Pulmonary artery endothelial cell (primary cell): ENCODE data around the gene UBE3D. TPM values are rescaled to one million over a fixed set of nuclear protein-coding genes. Genes with fewer than 3 reads are reported as not detected.
"Not testable (repeated sequence)": the region's sequence is repeated elsewhere in the genome, so short reads cannot be mapped to it uniquely, and the experiment has no call there.

ENCODE experiments used
- DNase-seq: peaks from one replicate; pipeline ENCODE4 v3.0.0-alpha.2; 2011; ENCODE audit warnings: low read depth, low spot score
- total RNA-seq: library from RNA; depleted of rRNA; stranded (reverse); fragments of >200 nt; gene quantifications from 2 replicates; pipeline ENCODE4 v1.2.3, GENCODE V29; 2014

Gene UBE3D
- total RNA-seq, 1 donor from 2014 or later, result 5.1 TPM

DNA sequence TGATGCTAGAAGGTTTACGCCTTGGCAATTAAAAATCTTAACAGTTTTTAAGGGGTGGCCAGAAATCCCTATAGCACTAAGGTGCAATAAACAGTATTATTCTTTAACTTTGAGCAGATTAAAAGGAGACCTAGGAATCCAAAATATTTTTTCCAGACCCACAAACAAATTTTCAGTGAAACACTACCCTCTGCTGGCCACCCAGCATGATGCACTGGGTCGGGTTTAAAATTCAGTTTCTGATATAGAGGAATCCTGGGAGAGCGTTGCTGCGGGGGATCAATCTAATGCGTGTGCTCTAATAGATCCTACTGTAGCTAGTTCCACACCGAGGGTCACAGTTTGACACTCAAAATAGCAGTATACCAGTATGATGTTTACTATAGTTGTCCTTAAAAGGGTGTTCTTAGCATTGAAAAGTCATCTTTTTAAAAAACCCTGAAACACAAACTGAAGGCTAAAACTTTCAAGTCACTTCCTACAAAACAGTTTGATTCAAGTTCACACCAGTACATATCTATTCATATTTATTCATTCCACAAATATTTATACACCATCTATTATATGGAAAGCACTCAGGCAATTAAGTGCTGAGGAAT is 10.2 kb downstream of the UBE3D start:
- no peak for DNase-seq

DNA sequence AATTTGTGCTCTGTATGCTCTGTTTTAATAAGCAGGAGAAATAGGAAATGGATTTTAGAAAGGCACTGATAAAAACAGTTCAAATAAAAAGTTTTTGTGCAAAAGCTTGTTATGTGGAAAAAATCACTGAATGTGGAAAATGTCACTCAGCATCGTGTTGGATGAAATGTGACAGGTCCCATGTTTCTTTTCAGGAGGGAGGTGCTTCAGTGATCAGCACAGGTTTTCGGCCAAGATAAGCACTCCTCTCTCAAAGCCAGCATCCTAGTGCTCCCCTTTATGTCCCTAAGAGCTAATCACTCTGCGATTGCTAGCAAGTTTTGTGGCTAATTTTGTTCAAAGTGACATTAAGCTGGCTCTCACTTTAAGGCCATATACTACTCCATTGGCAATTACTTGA is 12.0 kb downstream of the UBE3D start:
- DNase-seq, result no peak

DNA sequence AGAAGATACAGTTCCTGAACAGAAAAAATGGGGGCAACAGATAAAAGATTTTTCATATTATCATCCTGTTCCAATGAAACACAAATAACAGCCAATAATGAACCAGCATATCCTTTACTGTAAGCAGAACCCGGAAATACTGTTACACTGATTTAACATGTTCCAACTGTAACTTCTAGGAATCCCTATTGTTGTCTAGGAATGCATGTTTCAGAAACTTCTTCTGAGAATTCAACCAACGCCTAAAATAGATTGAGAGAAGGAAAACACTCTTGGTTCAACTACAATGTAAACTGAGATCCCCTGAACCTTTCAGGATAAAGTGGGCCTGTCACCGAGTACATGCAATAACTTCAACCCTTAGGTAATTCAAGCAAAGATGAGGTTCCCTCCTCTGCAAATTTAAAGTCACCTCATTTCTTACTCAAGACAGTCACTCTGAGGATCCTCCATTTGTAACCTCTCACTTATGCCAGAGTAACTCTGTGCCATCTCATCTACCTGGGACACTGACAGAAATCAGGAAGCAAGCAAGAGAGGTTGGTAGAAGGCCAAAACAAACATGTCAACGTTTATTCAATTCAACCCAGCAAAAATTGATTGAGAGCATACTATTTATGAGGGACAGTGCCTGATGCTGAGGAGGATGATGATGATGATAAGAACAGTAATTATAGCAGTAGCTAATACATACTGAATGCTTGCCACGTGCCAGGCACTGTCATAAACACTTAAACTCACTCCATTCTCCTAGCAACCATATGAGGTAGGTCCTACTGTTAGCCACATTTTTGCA is 14.1 kb downstream of the UBE3D start:
- no peak for DNase-seq

DNA sequence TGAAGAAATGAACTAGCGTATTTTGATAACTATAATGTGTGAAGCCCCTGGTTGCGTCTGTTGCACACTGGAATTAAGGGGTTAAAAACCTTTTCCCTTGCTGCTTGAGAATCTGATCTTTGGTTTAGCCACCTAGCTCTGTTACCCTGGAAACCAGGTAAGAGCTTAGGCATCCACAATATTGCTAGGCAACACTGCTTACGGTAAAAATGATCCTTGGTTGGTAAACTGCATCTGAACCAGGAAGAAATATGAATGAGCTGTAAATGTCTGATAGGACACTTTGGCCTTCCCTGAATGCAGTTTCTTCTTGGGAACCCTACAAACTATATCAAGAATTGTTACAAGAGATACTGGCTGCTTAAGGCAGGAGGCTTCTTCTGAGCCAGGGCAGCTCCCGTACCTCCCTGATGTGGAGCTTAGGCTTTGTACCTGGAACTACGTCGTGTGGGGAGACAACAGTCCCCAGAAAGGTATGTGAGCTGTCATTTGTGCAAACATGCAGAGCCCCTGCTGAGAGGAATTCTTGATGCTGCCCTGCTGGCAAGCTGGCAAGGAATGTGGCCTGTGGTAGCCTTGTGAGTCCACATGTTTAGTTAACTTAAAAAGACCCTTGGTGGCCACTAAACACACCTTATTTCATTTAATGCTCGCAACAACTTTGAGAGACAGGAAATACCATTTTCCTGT is 18.4 kb downstream of the UBE3D start:
- DNase-seq, result no peak

DNA sequence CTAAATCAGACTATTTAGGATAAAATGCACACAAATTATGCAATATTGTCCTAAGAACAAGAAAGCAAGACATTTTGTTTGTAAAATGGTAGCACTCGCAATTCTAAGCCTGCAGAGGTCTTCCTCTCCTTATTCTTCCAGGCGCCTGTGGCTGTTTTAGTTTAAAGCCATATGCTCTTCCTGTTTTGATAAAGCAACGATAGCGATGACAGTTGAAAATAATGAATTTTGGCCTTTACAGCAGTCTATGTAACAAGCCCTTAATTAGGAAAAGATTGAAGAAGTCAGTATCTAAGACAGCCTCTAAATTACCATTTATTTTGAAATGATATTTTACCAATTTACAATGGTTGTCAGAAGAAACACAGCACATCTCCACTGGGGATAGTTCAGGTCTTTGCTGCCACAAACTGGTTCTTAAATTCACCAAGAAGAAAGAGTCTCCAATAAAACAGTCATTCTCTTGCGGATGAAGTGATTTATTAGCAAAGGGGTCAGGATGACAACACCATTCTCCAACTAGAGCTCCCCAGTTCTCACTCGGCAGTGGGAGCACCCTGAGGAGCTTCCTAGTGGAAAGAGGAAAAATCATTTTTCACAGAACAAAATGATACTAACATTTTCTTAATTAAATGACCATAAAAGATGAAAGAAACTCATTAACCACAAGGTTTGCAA is 21.4 kb downstream of the UBE3D start:
- DNase-seq, result no peak

DNA sequence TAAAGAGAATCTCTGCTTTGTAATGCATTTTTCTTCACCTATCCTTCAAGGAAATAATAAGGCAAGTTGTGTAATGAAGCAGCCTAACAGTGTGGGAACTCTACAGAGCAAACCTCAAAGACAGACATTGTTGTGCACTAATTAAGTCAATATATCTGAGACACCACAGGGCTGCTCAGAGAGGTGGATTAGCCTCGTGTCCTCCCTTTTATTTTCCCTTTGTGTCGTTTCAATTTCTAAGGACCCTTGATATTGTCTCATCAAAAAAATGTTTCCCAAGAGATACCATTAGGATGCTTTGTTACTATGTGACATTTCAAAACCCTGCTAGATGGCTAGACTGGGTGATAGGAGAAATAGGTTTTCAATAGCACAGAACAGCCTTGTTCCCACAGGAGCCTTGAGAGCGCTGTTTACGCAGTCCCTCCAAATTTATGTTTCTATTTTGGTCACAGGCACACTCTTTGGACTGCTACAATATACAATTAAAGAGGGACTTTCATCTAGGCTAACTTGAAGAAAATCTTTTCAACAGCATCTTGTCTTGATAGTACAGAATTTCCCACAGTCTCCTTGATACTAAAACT is 23.1 kb downstream of the UBE3D start:
- no peak for DNase-seq

DNA sequence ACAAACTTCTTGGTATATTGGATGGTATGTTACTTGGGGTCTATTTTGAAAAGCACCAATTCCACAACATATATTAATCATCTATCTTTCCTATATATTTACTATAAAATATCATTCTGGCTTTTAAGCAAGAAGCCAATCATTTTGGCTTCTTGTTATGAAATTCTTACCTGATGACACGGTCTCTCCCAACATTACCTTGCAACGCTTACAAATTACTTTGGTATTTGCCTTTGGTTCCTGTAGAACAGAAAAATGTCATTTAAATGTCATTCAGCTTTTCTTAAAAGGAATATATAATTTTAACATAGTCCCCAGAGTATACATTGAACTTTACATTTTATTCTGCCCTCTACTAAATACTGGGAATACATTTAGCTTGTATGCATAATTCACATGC is 27.4 kb downstream of the UBE3D start:
- DNase-seq, result no peak

DNA sequence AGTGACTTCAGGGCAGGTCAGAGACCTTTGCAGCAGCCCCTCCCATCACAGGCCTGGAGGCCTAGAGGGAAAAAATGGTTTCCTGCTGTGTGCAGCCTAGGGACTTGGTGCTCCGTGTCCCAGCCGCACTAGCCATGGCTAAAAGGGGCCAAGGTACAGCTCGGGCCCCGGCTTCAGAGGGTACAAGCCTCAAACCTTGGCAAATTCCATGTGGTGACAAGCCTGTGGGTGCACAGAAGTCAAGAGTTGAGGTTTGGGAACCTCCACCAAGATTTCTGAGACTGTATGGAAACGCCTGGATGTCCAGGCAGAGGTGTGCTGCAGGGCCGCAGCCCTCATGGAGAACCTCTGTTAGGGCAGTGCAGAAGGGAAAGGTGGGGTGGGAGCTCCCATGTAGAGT is 34.0 kb downstream of the UBE3D start:
- DNase-seq, result no peak

DNA sequence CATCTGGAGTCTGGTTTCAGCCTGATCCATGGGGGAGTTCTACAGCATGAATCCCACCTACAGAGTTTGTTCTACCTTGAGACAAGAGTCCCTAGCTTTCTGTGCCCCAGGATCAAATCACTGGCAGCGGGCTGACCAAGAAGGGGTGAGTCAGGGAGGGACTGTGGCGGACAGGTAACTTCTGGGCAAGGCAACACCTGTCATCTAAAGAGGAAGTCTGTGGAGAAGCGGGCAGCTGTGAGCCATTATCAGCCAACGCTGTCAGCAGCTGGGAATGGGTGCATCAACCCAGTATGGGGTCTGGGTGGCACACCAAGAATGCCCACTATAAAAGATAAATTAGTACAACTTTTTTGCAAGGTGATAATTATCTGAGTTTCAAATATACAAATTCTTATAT is 45.9 kb downstream of the UBE3D start:
- no peak for DNase-seq

DNA sequence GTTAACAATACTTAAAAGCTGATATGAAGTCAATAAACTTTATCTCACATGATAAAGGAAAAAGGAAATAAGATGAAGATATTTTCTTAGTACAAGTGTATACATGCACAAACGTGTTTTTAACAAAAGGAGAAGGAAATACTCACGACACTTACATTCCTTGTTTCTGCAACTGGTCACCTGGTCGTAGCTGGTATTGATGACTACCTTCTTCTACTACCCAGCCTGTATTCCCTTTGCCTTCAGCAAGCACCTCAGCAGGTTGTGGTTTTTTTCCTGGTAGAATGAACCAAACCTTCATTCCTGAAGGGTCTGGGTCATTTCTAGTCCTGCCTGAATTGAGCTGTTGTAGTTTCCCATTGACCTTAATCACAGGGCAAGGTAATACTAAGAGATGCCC is 54.5 kb downstream of the UBE3D start:
- DNase-seq, result not testable (repeated sequence)

DNA sequence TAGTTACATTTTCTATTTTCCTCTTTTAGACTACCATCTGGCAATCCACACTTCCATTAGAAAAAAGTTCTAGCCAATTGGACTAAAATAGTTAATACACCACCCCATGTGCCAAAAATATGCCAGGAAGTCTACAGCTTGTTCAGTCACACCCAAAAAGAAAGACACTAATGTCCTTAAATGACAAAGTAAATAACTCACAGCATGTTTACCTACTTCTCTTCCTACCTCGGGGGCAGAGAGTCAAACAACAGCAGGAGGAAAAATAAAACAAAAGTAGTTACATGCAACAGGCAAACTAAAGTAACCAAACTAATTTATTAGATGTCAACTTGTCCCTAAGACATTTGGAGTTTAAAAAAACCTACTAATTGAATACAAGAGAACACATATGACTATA is 57.0 kb downstream of the UBE3D start:
- DNase-seq, result no peak

DNA sequence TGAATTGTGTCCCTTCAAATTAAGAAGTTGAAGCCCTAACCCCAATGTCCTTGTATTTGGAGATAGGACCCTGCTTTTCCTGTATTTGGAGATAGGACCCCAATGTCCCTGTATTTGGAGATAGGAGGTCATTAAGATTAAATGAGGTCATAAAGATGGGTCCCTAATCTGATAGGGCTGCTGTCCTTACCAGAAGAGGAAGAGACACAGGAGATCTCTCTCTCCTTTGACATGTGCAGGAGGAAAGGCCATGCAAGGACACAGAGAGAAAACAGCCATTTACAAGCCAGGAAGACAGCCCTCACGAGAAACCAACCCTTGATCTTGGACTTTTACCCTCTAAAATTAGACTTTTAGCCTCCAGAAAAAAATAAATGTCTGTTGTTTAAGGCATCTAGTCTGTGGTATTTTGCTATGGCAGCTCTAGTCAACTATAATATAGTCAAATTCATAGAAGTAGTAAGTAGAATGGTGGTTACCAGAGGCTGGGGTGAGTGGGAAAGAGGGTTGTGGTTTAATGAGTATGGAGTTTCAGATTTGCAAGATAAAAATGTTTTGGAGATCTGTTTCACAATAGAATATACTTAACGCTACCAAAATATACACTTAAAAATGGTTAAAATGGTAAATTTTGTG is 59.3 kb downstream of the UBE3D start:
- DNase-seq, result no peak

DNA sequence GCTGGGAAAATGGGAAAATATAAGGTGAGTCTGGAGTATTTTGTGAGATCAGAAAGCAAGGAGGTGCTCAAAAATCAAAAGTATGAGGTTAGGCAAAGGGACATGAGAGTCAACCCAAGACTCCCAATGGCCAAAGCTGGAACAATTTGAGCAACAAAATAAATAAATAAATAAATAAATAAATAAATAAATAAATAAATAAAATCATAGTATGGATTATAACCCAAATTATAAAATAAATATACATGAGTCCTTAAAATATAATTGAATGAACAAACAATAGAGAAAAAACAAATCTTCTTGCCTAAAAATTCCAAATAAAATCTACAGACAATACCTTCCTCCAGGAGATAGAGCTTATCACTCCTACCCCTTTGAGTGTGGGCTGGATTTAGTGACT is 69.5 kb downstream of the UBE3D start:
- no peak for DNase-seq

DNA sequence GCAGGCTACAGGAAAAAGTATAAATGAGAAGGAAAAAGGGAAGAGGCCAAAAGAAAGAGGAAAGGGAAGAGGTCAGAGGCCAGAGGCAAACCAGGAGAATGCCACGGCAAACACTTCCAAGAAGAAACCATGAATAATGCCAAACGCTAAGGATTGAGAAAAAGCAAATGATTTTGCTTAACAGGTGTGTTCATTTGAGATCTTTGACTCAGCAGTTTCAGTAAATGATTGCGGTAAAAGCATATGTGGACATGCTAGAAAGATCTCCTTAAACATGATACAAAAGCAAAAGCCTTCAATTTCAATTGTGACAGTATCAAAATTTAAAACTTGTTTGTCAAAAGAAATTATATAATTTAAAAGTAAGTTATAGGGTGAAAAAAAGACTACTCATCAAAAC is 70.6 kb downstream of the UBE3D start:
- DNase-seq, result no peak

DNA sequence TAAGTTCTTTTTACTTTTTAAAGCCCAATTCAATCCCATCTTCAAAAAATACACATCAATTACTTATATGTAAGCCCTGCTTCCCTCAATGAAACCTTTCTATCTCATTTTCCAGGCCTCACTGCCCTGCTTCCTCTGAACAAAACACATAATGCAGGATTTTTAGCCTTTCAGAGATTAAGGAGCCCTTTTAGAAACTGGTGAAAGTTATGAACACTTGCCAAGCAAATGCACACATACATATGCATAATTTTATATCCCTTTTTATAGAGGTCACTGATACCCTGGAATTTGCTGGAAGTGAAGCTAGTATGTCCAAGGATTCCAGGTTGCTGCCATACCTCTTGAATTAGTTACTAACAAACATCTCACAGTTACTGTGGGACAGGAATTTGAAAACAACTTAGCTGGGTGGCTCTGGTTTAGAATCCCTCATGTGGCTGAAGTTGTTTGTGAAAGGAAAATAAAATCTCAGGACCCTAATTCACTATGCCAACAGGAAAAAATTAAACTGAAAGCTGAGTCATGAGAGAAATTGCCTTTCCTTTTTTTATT is 75.8 kb downstream of the UBE3D start:
- no peak for DNase-seq

DNA sequence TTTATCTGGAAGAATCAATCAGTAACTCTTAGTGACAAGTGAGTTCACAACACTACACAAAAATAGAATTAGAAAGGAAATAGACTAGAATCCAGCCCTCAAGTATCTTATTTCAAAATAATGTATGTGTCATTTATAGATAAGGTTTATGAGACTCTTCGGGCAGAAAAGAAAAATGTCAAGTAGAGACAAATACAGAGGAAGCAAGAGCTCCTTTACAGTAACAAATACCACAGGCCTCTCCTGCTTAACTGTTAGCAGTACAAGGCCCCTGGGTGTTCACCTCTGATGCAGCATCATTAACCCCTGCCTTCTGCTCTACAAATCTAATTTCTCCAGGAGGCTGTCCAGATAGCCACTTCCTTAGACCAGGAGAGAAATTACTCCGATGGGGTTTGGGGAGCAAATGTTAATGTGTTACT is 76.7 kb downstream of the UBE3D start:
- DNase-seq, result no peak

DNA sequence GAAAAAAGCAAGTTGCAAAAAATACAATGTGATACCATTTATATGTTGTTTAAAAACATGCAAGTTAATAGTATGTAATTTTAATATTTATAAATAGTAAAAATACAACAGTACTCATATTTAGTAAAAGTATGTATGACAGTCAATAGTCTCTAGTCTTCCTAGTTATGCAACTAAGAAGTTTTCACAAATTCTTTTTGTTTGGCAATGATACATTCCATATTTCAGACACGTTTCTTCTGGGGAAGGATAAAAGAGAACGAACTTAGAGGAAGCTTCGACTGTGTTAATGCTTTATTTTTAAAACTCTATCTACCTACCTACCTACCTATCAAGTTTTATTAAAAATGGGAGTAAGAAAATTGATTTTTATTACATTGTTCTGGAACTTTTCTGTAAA is 77.7 kb downstream of the UBE3D start:
- no peak for DNase-seq

DNA sequence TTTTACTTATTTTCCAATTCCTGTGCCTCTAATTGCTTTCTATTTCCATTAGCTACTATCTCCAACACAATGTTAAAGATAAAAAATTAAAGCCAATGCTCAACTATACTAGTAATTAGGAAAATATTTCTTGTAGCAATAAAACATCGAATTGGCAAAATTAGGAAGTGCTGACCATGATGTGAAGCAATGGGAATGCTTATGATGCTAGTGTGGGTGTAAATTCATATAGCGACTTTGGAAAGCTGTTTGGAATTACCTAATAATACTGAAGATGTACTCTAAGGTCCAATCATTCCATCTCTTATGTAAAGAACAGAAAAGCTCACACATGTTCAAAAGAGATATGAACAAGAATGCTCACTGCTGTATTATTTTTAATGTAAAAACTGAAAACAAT is 78.2 kb downstream of the UBE3D start:
- DNase-seq, result no peak

DNA sequence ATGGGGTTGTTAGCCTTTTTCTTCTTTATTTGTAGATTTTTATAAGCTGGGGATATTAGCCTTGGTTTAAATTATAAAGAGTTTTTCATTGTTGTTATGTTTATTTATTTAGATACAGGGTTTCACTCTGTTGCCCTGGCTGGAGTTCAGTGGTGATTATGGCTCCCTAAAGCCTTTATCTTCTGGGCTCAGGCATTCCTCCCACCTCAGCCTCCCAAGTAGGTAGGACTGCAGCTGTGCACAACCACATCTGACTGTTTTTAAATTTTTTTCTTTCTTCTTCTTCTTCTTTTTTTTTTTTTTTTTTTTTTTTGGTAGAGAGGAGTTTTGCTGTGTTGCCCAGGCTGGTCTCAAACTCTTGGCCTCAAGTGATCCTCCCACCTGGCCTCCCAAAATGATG is 80.9 kb downstream of the UBE3D start:
- DNase-seq, result no peak

DNA sequence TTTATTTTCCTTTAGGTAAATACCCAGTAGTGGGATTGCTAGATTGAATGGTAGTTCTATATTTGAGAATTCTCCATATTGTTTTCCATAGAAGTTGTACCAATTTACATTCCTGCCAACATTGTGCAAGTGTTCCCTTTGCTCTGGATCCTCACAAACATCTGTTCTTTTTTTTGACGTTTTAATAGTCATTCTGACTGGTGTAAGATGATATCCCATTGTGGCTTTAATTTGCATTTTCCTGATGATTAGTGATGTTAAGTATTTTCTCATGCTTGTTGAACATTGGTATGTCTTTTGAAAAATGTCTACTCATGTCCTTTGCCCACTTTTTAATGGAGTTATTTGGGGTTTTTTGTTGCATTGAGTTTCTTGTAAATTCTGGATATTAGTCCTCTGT is 85.6 kb downstream of the UBE3D start:
- no peak for DNase-seq

DNA sequence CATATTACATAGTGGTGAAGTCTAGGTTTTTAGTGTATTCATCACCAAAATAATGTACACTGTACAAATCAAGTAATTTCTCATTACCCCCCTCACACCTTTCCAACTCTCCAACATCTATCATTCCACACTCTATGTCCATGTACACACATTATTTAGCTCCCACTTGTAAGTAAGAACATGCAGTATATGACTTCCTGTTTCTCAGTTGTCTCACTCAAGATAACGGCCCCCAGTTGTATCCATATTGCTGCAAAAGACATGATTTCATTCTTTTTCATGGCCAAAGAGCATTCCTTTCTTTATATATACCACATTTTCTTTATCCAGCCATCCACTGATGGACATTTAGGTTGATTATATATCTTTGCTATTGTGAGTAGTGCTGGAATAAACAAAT is 86.0 kb downstream of the UBE3D start:
- DNase-seq, result no peak
